Left lung (tissue), 8 donors: ENCODE measurements around the gene SPSB4. TPM values are rescaled to one million over a fixed set of nuclear protein-coding genes. Genes with fewer than 3 reads are reported as not detected.

Experiments
- polyA plus RNA-seq, 6 donors: library from polyadenylated mRNA; unstranded; fragments of 120-200 nt; gene quantifications; one replicate each; pipeline ENCODE4 v1.2.1, GENCODE V29; 2013; ENCODE audit not compliant: insufficient read length in 6 of 6
- total RNA-seq, 2 donors: library from RNA; stranded (reverse); fragmentation: NEBNext Ultra II Directional; extraction: Animal tissue kit (Norgen Biotek cat#: 25700); gene quantifications; one replicate each; pipeline ENCODE4 v1.2.1, GENCODE V29; 2021
- donor health status: DM: no; HTN: yes; CAD: no.
- donor health status: DM: no; HTN: no; CAD: no.

The SPSB4 gene
- total and polyA plus RNA-seq, 8 donors, result 1.3 to 9.9 (median 6.2) TPM

Other genes starting within 250 kb of the SPSB4 start
- gene SLC25A36, start 109.5 kb upstream of the SPSB4 start, total RNA-seq, result 10 to 100 TPM; 53.3 to 63.1 TPM
- 100 to 1,000 TPM; 165 to 215 (median 193) TPM for gene SLC25A36, start 109.5 kb upstream of the SPSB4 start, polyA plus RNA-seq
- 10 to 100 TPM; 11.6 to 14.3 TPM for gene PXYLP1, start 180.5 kb downstream of the SPSB4 start, total RNA-seq
- 10 to 100 TPM; 27.3 to 35.3 (median 28.8) TPM for gene PXYLP1, start 180.5 kb downstream of the SPSB4 start, polyA plus RNA-seq